Activated CD8-positive, alpha-beta memory T cell treated with anti-CD3 and anti-CD28 coated beads, Interleukin-2, amount 50 U/mL, for 24 hours (primary cell): ENCODE data around the gene ASCL5.
"Not testable (repeated sequence)": the region's sequence is repeated elsewhere in the genome, so short reads cannot be mapped to it uniquely, and the experiment has no call there.

ENCODE experiments used
- DNase-seq: peaks from one replicate; pipeline ENCODE4 v3.0.0-alpha.2; 2020; ENCODE audit errors: extremely low read depth

ASCL5 gene

GRCh38 chr1:201126832-201127754 is at the start of gene ASCL5:
TSS of gene ASCL5 (minus strand) at chr1:201127184. CDS start at chr1:201115372, 11,812 bp downstream.
- no peak for DNase-seq

- DNase-seq = no peak
Observed at GRCh38 chr1:201175820-201176500, 49.0 kb upstream of the ASCL5 start.

- no peak for DNase-seq
Observed at GRCh38 chr1:201173736-201174135, 46.8 kb upstream of the ASCL5 start.

GRCh38 chr1:201172999-201173610 is 46.1 kb upstream of the ASCL5 start:
- no peak for DNase-seq

GRCh38 chr1:201172326-201172725 is 45.3 kb upstream of the ASCL5 start:
- DNase-seq = no peak

GRCh38 chr1:201171063-201172036 is 44.4 kb upstream of the ASCL5 start:
- peak; percentile 24 for DNase-seq

- peak; percentile 43 for DNase-seq
Observed at GRCh38 chr1:201170533-201171062, 43.6 kb upstream of the ASCL5 start.

GRCh38 chr1:201169971-201170532 is 43.1 kb upstream of the ASCL5 start:
- no peak for DNase-seq

GRCh38 chr1:201169203-201169602 is 42.2 kb upstream of the ASCL5 start:
- DNase-seq = no peak

- DNase-seq = no peak
Observed at GRCh38 chr1:201167041-201167991, 40.3 kb upstream of the ASCL5 start.

GRCh38 chr1:201164645-201165044 is 37.7 kb upstream of the ASCL5 start:
- no peak for DNase-seq

GRCh38 chr1:201163707-201164106 is 36.7 kb upstream of the ASCL5 start:
- no peak for DNase-seq

- DNase-seq = not testable (repeated sequence)
Observed at GRCh38 chr1:201163036-201163435, 36.1 kb upstream of the ASCL5 start.

GRCh38 chr1:201157949-201158348 is 31.0 kb upstream of the ASCL5 start:
- no peak for DNase-seq

GRCh38 chr1:201156819-201157218 is 29.8 kb upstream of the ASCL5 start:
- no peak for DNase-seq

GRCh38 chr1:201156346-201156745 is 29.4 kb upstream of the ASCL5 start:
- DNase-seq = no peak

GRCh38 chr1:201155354-201155753 is 28.4 kb upstream of the ASCL5 start:
- DNase-seq = no peak

- DNase-seq = peak; percentile 94
Observed at GRCh38 chr1:201154389-201155165, 27.6 kb upstream of the ASCL5 start, which contains the start of gene TMEM9. TSS of gene TMEM9 (minus strand) at chr1:201154474. CDS start at chr1:201153923, 551 bp downstream.
